ENCODE results near the gene PCARE.

GRCh38 chr2:29032189-29032588, 42.1 kb downstream of the PCARE start:
- TF ChIP-seq POLR2A (IDR thresholded peaks at IDR 0.05) = no peak
- TF ChIP-seq, protein P1, sequence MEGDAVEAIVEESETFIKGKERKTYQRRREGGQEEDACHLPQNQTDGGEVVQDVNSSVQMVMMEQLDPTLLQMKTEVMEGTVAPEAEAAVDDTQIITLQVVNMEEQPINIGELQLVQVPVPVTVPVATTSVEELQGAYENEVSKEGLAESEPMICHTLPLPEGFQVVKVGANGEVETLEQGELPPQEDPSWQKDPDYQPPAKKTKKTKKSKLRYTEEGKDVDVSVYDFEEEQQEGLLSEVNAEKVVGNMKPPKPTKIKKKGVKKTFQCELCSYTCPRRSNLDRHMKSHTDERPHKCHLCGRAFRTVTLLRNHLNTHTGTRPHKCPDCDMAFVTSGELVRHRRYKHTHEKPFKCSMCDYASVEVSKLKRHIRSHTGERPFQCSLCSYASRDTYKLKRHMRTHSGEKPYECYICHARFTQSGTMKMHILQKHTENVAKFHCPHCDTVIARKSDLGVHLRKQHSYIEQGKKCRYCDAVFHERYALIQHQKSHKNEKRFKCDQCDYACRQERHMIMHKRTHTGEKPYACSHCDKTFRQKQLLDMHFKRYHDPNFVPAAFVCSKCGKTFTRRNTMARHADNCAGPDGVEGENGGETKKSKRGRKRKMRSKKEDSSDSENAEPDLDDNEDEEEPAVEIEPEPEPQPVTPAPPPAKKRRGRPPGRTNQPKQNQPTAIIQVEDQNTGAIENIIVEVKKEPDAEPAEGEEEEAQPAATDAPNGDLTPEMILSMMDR (IDR thresholded peaks at IDR 0.05) = no peak

Measured in right lobe of liver (tissue), 4 donors.